Mucosa of stomach (tissue), 1 donor: ENCODE results near the gene UBAC1.
"Not testable (repeated sequence)": the region's sequence is repeated elsewhere in the genome, so short reads cannot be mapped to it uniquely, and the experiment has no call there.

Experiments used
- H3K27me3 ChIP-seq: one replicate; pipeline ENCODE4 v1.7.0; 2013; ENCODE audit warnings: mild to moderate bottlenecking, low read length; ENCODE audit not compliant: control insufficient read depth, insufficient read depth
- H3K36me3 ChIP-seq: one replicate; pipeline ENCODE4 v1.7.0; 2013; ENCODE audit warnings: low read length; ENCODE audit not compliant: control insufficient read depth, insufficient read depth
- H3K4me1 ChIP-seq: one replicate; pipeline ENCODE4 v1.7.0; 2013; ENCODE audit warnings: mild to moderate bottlenecking, low read length; ENCODE audit not compliant: control insufficient read depth, insufficient read depth
- H3K4me3 ChIP-seq: one replicate; pipeline ENCODE4 v1.7.0; 2013; ENCODE audit warnings: low read length
- H3K9ac ChIP-seq: one replicate; pipeline ENCODE4 v1.7.0; 2013; ENCODE audit warnings: mild to moderate bottlenecking, low read length, moderate library complexity
- H3K9me3 ChIP-seq: one replicate; pipeline ENCODE4 v1.7.0; 2013; ENCODE audit warnings: mild to moderate bottlenecking, low read length, moderate library complexity; ENCODE audit not compliant: control insufficient read depth
- donor health status: Pancreatic carcinoma.

The UBAC1 gene

GRCh38 chr9:135901031-135901758, 60.0 kb downstream of the UBAC1 start:
- Histone ChIP-seq H3K4me1 (peaks cover 17% of the 10 kb centered on the region), H3K27me3 (no peaks in the 10 kb centered on the region), H3K9me3 (no peaks in the 10 kb centered on the region), H3K36me3 (no peaks in the 10 kb centered on the region), H3K4me3 (no peak overlapping the region), H3K9ac (no peak overlapping the region)

GRCh38 chr9:135898634-135899407, 62.4 kb downstream of the UBAC1 start:
- H3K4me1 ChIP-seq = no peaks in the 10 kb centered on the region
- H3K9ac ChIP-seq = no peak overlapping the region
- H3K9me3 ChIP-seq = no peaks in the 10 kb centered on the region
- H3K36me3 ChIP-seq = no peaks in the 10 kb centered on the region
- no peak overlapping the region for H3K4me3 ChIP-seq
- H3K27me3 ChIP-seq = no peaks in the 10 kb centered on the region

GRCh38 chr9:135896626-135897025, 64.5 kb downstream of the UBAC1 start:
- H3K36me3 ChIP-seq = no peaks in the 10 kb centered on the region
- no peak overlapping the region for H3K4me3 ChIP-seq
- H3K9me3 ChIP-seq = no peaks in the 10 kb centered on the region
- no peak overlapping the region for H3K9ac ChIP-seq
- H3K27me3 ChIP-seq = no peaks in the 10 kb centered on the region
- H3K4me1 ChIP-seq = no peaks in the 10 kb centered on the region

GRCh38 chr9:135896205-135896604, 65.0 kb downstream of the UBAC1 start:
- no peak overlapping the region for H3K9ac ChIP-seq
- H3K9me3 ChIP-seq = no peaks in the 10 kb centered on the region
- no peaks in the 10 kb centered on the region for H3K27me3 ChIP-seq
- no peaks in the 10 kb centered on the region for H3K36me3 ChIP-seq
- H3K4me3 ChIP-seq = no peak overlapping the region
- no peaks in the 10 kb centered on the region for H3K4me1 ChIP-seq

GRCh38 chr9:135895202-135895848, 65.8 kb downstream of the UBAC1 start:
- Histone ChIP-seq H3K36me3 (no peaks in the 10 kb centered on the region), H3K4me1 (no peaks in the 10 kb centered on the region), H3K27me3 (no peaks in the 10 kb centered on the region), H3K9me3 (no peaks in the 10 kb centered on the region), H3K4me3 (no peak overlapping the region), H3K9ac (no peak overlapping the region)

GRCh38 chr9:135893104-135893503, 68.1 kb downstream of the UBAC1 start:
- H3K9ac ChIP-seq = no peak overlapping the region
- no peaks in the 10 kb centered on the region for H3K27me3 ChIP-seq

GRCh38 chr9:135892327-135892726, 68.8 kb downstream of the UBAC1 start:
- not testable (repeated sequence) for H3K4me1 ChIP-seq, H3K36me3 ChIP-seq, H3K9ac ChIP-seq, H3K9me3 ChIP-seq, H3K4me3 ChIP-seq, H3K27me3 ChIP-seq

More at GRCh38 chr9:135893104-135893503, 68.1 kb downstream of the UBAC1 start:
- Histone ChIP-seq H3K4me1 (no peaks in the 10 kb centered on the region), H3K36me3 (no peaks in the 10 kb centered on the region), H3K4me3 (no peak overlapping the region), H3K9me3 (no peaks in the 10 kb centered on the region)

- Histone ChIP-seq H3K36me3 (no peaks in the 10 kb centered on the region), H3K27me3 (no peaks in the 10 kb centered on the region), H3K9me3 (no peaks in the 10 kb centered on the region), H3K4me1 (peaks cover 14% of the 10 kb centered on the region), H3K9ac (no peak overlapping the region), H3K4me3 (no peak overlapping the region)
Observed at GRCh38 chr9:135891027-135891631, 70.0 kb downstream of the UBAC1 start.

- Histone ChIP-seq H3K9me3 (no peaks in the 10 kb centered on the region), H3K36me3 (no peaks in the 10 kb centered on the region), H3K4me1 (peaks cover 15% of the 10 kb centered on the region), H3K27me3 (no peaks in the 10 kb centered on the region), H3K4me3 (no peak overlapping the region), H3K9ac (no peak overlapping the region)
Observed at GRCh38 chr9:135890190-135891026, 70.8 kb downstream of the UBAC1 start.

GRCh38 chr9:135889564-135890189, 71.5 kb downstream of the UBAC1 start:
- Histone ChIP-seq H3K4me1 (peaks cover 22% of the 10 kb centered on the region), H3K27me3 (no peaks in the 10 kb centered on the region), H3K9ac (no peak overlapping the region), H3K36me3 (no peaks in the 10 kb centered on the region), H3K4me3 (no peak overlapping the region), H3K9me3 (no peaks in the 10 kb centered on the region)

GRCh38 chr9:135888766-135889394, 72.3 kb downstream of the UBAC1 start:
- Histone ChIP-seq H3K4me3 (no peak overlapping the region), H3K4me1 (peaks cover 24% of the 10 kb centered on the region), H3K9ac (no peak overlapping the region), H3K27me3 (no peaks in the 10 kb centered on the region), H3K36me3 (no peaks in the 10 kb centered on the region), H3K9me3 (no peaks in the 10 kb centered on the region)
